HepG2 (cell line): ENCODE data around the gene NEIL3. TPM values are rescaled to one million over a fixed set of nuclear protein-coding genes. Genes with fewer than 3 reads are reported as not detected.

ENCODE experiments used
- ATAC-seq: fragments of 200-7000 bp; cut with Tn5 transposase; 3 replicates; pipeline ENCODE4 v1.9.1; 2020; ENCODE audit warnings: mild to moderate bottlenecking, moderate library complexity
- BruUV-seq: library from RNA; stranded (reverse); fragments of 400-500 nt; replicated peaks from 2 replicates; lab custom pipeline; 2021; lab: Mats Ljungman, UMichigan
- CTCF ChIA-PET: fragments of 300-600 bp; formaldehyde crosslinking; extraction: SDS; loops from one replicate; lab custom pipeline; 2021; ENCODE audit warnings: low total read pairs, inconsistent platforms, low intra/inter-chr PET ratio; lab: Yijun Ruan, JAX
- POLR2A ChIA-PET: fragments of 350-600 bp; sonication (Branson Sonifier 250); formaldehyde crosslinking; loops from one replicate; lab custom pipeline; 2020; ENCODE audit warnings: antibody characterized with exemption, inconsistent platforms; lab: Yijun Ruan, JAX
- DNase-seq: peaks from one replicate; pipeline ENCODE4 v3.0.0-alpha.2; 2015; ENCODE audit warnings: low spot score
- FAIRE-seq: peaks from 3 replicates; lab custom pipeline; 2011; peaks lifted over from hg19 to GRCh38; lab: Jason Lieb, UNC
- H2AFZ ChIP-seq: one replicate; pipeline ENCODE4 v1.6.1; 2011; ENCODE audit warnings: low read length, inconsistent platforms
- H3K27ac ChIP-seq: fragments of 300-600 bp; 3 replicates; pipeline ENCODE4 v1.8.0; 2011; ENCODE audit warnings: mixed run types, mild to moderate bottlenecking, mixed read lengths, low read length, inconsistent platforms; ENCODE audit not compliant: insufficient read depth; ENCODE audit errors: extremely low read length
- H3K27me3 ChIP-seq, 2 experiments: fragments of 200-600 bp in 1 of 2; 2 replicates in 1 of 2; 3 replicates in 1 of 2; pipeline versions ENCODE4 v1.6.0 to v1.8.0; 2011; ENCODE audit warnings: low read length in 2 of 2, mild to moderate bottlenecking in 2 of 2, moderate library complexity in 2 of 2, inconsistent platforms in 1 of 2; ENCODE audit not compliant: insufficient read depth in 2 of 2, control insufficient read depth in 1 of 2
- H3K36me3 ChIP-seq, 2 experiments: fragments of 200-600 bp in 1 of 2; replicated peaks in 1 of 2; 2 replicates in 1 of 2; 3 replicates in 1 of 2; pipeline versions ENCODE4 v1.5.1 to v1.8.0; 2011; ENCODE audit warnings: low read length in 2 of 2, inconsistent platforms in 1 of 2; ENCODE audit not compliant: insufficient read depth in 2 of 2, control insufficient read depth in 1 of 2
- H3K4me1 ChIP-seq: 2 replicates; pipeline ENCODE4 v1.5.1; 2012; ENCODE audit warnings: low read length, inconsistent platforms; ENCODE audit not compliant: insufficient read depth
- H3K4me2 ChIP-seq: 2 replicates; pipeline ENCODE4 v1.6.0; 2011; ENCODE audit warnings: low read depth, low read length, inconsistent platforms
- H3K4me3 ChIP-seq, 3 experiments: fragments of 200-600 bp in 1 of 3; sonication (generic), shearing (Covaris generic) in 1 of 3; replicated peaks in 1 of 3; 2 replicates each; pipeline ENCODE4 v1.5.1; 2011 to 2016; ENCODE audit warnings: low read length in 3 of 3, inconsistent platforms in 2 of 3, low read depth in 2 of 3, mild to moderate bottlenecking in 2 of 3, control low read depth in 1 of 3, mixed read lengths in 1 of 3; ENCODE audit not compliant: insufficient read depth in 1 of 3
- H3K79me2 ChIP-seq: one replicate; pipeline ENCODE4 v1.6.1; 2011; ENCODE audit warnings: low read length, inconsistent platforms; ENCODE audit not compliant: insufficient read depth
- H3K9ac ChIP-seq: 2 replicates; pipeline ENCODE4 v1.6.0; 2011; ENCODE audit warnings: mild to moderate bottlenecking, low read depth, low read length, inconsistent platforms; ENCODE audit not compliant: insufficient read depth
- H3K9me3 ChIP-seq: 2 replicates; pipeline ENCODE4 v1.5.1; 2012; ENCODE audit warnings: mild to moderate bottlenecking, low read length
- H4K20me1 ChIP-seq: 2 replicates; pipeline ENCODE4 v1.6.0; 2011; ENCODE audit warnings: inconsistent platforms, mild to moderate bottlenecking, low read length, moderate library complexity; ENCODE audit not compliant: insufficient read depth
- ARNT2 ChIP-seq: sonication (generic); formaldehyde crosslinking; IDR thresholded peaks from 2 replicates; pipeline ENCODE4 v1.8.0; 2022; ENCODE audit warnings: mild to moderate bottlenecking, low read depth, missing genetic modification reagents, moderate library complexity
- ISL2 ChIP-seq: sonication (generic); formaldehyde crosslinking; IDR thresholded peaks from 2 replicates; pipeline ENCODE4 v1.5.0; 2020; ENCODE audit warnings: missing genetic modification reagents
- MED1 ChIP-seq: sonication (generic); formaldehyde crosslinking; IDR thresholded peaks from 2 replicates; pipeline ENCODE4 v1.4.0; 2020; ENCODE audit warnings: missing genetic modification reagents
- MED8 ChIP-seq: sonication (generic); formaldehyde crosslinking; IDR thresholded peaks from 2 replicates; pipeline ENCODE4 v1.8.1; 2023; ENCODE audit warnings: mild to moderate bottlenecking, missing genetic modification reagents; ENCODE audit not compliant: insufficient replicate concordance
- NFRKB ChIP-seq: fragments of 450-650 bp; IDR thresholded peaks from 2 replicates; pipeline ENCODE4 v1.6.1; 2017
- NFYC ChIP-seq: IDR thresholded peaks from 2 replicates; pipeline ENCODE4 v1.6.1; 2016; ENCODE audit warnings: missing genetic modification reagents, missing compliant biosample characterization
- PLRG1 ChIP-seq: fragments of 450-650 bp; conservative IDR thresholded peaks from 2 replicates; pipeline ENCODE4 v1.6.1; 2016
- RXRA ChIP-seq: sonication (generic); formaldehyde crosslinking; IDR thresholded peaks from 2 replicates; pipeline ENCODE4 v1.5.1; 2020; ENCODE audit warnings: missing genetic modification reagents
- SNAPC2 ChIP-seq: sonication (generic); formaldehyde crosslinking; IDR thresholded peaks from 2 replicates; pipeline ENCODE4 v1.8.1; 2022; ENCODE audit warnings: mild to moderate bottlenecking, missing genetic modification reagents
- SRSF4 ChIP-seq: fragments of 200-400 bp; formaldehyde crosslinking; IDR thresholded peaks from one replicate; pipeline ENCODE4 v1.6.1; 2018; ENCODE audit warnings: mild to moderate bottlenecking, low read depth, low read length, moderate library complexity; ENCODE audit not compliant: poor library complexity, severe bottlenecking
- ZBTB25 ChIP-seq: IDR thresholded peaks from 2 replicates; pipeline ENCODE4 v1.6.1; 2018; ENCODE audit warnings: missing genetic modification reagents
- ZFAT ChIP-seq: sonication (generic); formaldehyde crosslinking; conservative IDR thresholded peaks from 2 replicates; pipeline ENCODE4 v1.8.1; 2023; ENCODE audit warnings: missing genetic modification reagents, inconsistent platforms
- ZNF138 ChIP-seq: sonication (generic); formaldehyde crosslinking; IDR thresholded peaks from 2 replicates; pipeline ENCODE4 v1.5.0; 2020; ENCODE audit warnings: mild to moderate bottlenecking, low read depth, missing genetic modification reagents
- ZNF232 ChIP-seq: sonication (generic); formaldehyde crosslinking; IDR thresholded peaks from 2 replicates; pipeline ENCODE4 v1.4.0; 2020; ENCODE audit warnings: missing genetic modification reagents, borderline replicate concordance
- WGBS: methylation state at CpG from one replicate; pipeline ENCODE4 v1.1.6; 2017; ENCODE audit warnings: low lambda C conversion rate; 5-methylcytosine and 5-hydroxymethylcytosine counted together
- in situ Hi-C: cut with HindIII; loops from 2 replicates; pipeline ENCODE4 v1.10.0; 2017; ENCODE audit warnings: low pct_unique_long_range_greater_than_20kb; ENCODE audit not compliant: extremely low pct_ligation_motif_present
- intact Hi-C: fragments of 100-400 bp; cut with micrococcal nuclease; formaldehyde crosslinking; loops from one replicate; pipeline ENCODE4 v1.10.0; 2022; ENCODE audit not compliant: unreplicated experiment
- polyA plus RNA-seq, 8 experiments: library from polyadenylated mRNA; depleted of rRNA in 3 of 8; stranded (reverse) in 7 of 8; unstranded in 1 of 8; fragments of >200 nt; fragmentation: Illumina TruSeq in 4 of 8; extraction: Trizol in 4 of 8; gene quantifications; 2 replicates each; pipeline versions ENCODE4 v1.2.1 to v1.2.3, GENCODE V29; 2011 to 2016; ENCODE audit warnings: low read depth in 4 of 8, missing spikeins in 1 of 8, mixed read lengths in 1 of 8; ENCODE audit not compliant: insufficient read depth in 1 of 8
- total RNA-seq, 5 experiments: library from RNA; depleted of rRNA; stranded (reverse); fragments of >200 nt; fragmentation: Illumina TruSeq; extraction: Trizol; gene quantifications; 2 replicates each; pipeline ENCODE4 v1.2.3, GENCODE V29; 2016; ENCODE audit warnings: low read depth in 1 of 5
- TF ChIP-seq, protein P1 (sequence below): sonication (generic); formaldehyde crosslinking; IDR thresholded peaks from 2 replicates; pipeline ENCODE4 v1.4.0; 2020; ENCODE audit warnings: missing genetic modification reagents
- TF ChIP-seq, protein P2 (sequence below): sonication (generic); formaldehyde crosslinking; IDR thresholded peaks from 2 replicates; pipeline ENCODE4 v1.4.0; 2020; ENCODE audit warnings: mild to moderate bottlenecking, low read depth, missing genetic modification reagents
- TF ChIP-seq, protein P3 (sequence below): IDR thresholded peaks from 2 replicates; pipeline ENCODE4 v1.6.1; 2012; ENCODE audit warnings: low read depth, low read length, improper control_type of control experiment
- TF ChIP-seq, protein P4 (sequence below): sonication (generic); formaldehyde crosslinking; IDR thresholded peaks from 2 replicates; pipeline ENCODE4 v1.8.1; 2023; ENCODE audit warnings: mild to moderate bottlenecking, missing genetic modification reagents

NEIL3 gene
- total and polyA plus RNA-seq, 2 of the 13 experiments (the other 11 are each of a cell fraction or from before 2014, with no cell fraction given), result 3.5 to 8.4 TPM

DNA sequence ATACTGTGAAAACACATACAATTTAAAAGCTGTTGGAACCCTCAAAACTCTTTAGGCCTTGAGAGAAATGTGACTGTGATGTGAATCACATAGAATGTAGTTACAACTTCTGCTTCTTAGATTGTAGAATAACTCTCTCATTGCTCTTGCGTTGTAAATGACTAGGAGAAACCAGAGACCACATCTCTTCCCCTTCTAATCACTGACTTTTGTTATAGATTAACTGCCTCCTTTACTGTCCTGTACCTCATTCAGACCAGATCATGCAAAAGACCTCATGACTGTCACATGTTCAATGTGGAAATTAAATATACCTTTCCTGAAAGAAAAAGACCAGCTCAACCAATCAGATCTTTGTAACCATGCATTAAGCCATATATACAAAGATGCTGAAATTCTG is 43.2 kb upstream of the NEIL3 start (continued):
- TF ChIP-seq, protein P1, sequence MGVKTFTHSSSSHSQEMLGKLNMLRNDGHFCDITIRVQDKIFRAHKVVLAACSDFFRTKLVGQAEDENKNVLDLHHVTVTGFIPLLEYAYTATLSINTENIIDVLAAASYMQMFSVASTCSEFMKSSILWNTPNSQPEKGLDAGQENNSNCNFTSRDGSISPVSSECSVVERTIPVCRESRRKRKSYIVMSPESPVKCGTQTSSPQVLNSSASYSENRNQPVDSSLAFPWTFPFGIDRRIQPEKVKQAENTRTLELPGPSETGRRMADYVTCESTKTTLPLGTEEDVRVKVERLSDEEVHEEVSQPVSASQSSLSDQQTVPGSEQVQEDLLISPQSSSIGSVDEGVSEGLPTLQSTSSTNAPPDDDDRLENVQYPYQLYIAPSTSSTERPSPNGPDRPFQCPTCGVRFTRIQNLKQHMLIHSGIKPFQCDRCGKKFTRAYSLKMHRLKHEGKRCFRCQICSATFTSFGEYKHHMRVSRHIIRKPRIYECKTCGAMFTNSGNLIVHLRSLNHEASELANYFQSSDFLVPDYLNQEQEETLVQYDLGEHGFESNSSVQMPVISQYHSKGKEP (CRISPR knock-in tag), result no peak
- no peak for TF ChIP-seq PLRG1
- no peak for TF ChIP-seq ISL2 (CRISPR knock-in tag)
- TF ChIP-seq, all 625 proteins: peak for 0

DNA sequence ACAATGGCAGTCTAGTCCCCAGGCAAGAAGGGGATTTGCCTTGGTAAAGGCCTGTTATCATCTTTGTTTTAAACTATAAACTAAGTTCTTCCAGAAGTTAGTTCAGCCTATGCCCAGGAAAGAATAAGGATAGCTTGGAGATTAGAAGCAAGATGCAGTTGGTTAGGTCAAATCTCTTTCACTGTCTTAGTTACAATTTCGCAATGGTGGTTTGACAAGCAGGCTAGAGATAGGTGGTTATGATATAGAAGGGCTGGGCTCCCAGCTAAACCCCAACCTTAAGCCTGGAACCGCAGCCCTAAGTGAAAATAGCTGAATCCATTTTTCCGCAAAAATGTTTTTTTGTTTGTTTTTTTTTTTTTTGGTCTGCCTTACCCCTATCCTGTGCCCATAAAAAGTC is 41.8 kb upstream of the NEIL3 start:
- 48% methylated on average over 3 of the region's 3 CpGs for WGBS
- no peak for DNase-seq
- ChIA-PET CTCF (no interaction called here), POLR2A (no interaction called here)
- intact Hi-C loops (no loop called here), in situ Hi-C loops (no loop called here)
- Histone ChIP-seq H3K79me2 (no peaks in the 10 kb centered on the region), H3K4me3 (no peak overlapping the region), H3K9ac (no peak overlapping the region), H2AFZ (no peak overlapping the region), H3K9me3 (no peaks in the 10 kb centered on the region), H4K20me1 (no peaks in the 10 kb centered on the region), H3K27ac (no peak overlapping the region), H3K4me2 (no peak overlapping the region), H3K36me3 (no peaks in the 10 kb centered on the region), H3K4me1 (peaks cover 6% of the 10 kb centered on the region; the same call in 1 of the 2 replicates), H3K27me3 (no peaks in the 10 kb centered on the region)
- no peak for ATAC-seq
- no peak for FAIRE-seq
- no TSS peak for BruUV-seq
- TF ChIP-seq SNAPC2 (CRISPR knock-in tag) (no peak), ARNT2 (CRISPR knock-in tag) (no peak), RXRA (no peak), NFRKB (no peak), MED8 (no peak), MED1 (no peak), ZNF138 (CRISPR knock-in tag) (no peak), NFYC (no peak), ZFAT (CRISPR knock-in tag) (no peak), ZNF232 (CRISPR knock-in tag) (no peak), ISL2 (CRISPR knock-in tag) (no peak), SRSF4 (no peak), ZBTB25 (CRISPR knock-in tag) (no peak)
- TF ChIP-seq, protein P2, sequence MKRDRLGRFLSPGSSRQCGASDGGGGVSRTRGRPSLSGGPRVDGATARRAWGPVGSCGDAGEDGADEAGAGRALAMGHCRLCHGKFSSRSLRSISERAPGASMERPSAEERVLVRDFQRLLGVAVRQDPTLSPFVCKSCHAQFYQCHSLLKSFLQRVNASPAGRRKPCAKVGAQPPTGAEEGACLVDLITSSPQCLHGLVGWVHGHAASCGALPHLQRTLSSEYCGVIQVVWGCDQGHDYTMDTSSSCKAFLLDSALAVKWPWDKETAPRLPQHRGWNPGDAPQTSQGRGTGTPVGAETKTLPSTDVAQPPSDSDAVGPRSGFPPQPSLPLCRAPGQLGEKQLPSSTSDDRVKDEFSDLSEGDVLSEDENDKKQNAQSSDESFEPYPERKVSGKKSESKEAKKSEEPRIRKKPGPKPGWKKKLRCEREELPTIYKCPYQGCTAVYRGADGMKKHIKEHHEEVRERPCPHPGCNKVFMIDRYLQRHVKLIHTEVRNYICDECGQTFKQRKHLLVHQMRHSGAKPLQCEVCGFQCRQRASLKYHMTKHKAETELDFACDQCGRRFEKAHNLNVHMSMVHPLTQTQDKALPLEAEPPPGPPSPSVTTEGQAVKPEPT, result no peak
- TF ChIP-seq, protein P3, sequence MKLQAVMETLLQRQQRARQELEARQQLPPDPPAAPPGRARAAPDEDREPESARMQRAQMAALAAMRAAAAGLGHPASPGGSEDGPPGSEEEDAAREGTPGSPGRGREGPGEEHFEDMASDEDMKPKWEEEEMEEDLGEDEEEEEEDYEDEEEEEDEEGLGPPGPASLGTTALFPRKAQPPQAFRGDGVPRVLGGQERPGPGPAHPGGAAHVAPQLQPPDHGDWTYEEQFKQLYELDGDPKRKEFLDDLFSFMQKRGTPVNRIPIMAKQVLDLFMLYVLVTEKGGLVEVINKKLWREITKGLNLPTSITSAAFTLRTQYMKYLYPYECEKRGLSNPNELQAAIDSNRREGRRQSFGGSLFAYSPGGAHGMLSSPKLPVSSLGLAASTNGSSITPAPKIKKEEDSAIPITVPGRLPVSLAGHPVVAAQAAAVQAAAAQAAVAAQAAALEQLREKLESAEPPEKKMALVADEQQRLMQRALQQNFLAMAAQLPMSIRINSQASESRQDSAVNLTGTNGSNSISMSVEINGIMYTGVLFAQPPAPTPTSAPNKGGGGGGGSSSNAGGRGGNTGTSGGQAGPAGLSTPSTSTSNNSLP, result no peak
- TF ChIP-seq, protein P4, sequence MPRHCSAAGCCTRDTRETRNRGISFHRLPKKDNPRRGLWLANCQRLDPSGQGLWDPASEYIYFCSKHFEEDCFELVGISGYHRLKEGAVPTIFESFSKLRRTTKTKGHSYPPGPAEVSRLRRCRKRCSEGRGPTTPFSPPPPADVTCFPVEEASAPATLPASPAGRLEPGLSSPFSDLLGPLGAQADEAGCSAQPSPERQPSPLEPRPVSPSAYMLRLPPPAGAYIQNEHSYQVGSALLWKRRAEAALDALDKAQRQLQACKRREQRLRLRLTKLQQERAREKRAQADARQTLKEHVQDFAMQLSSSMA (CRISPR knock-in tag), result no peak
